ENCODE results near the gene POP4. TPM values are rescaled to one million over a fixed set of nuclear protein-coding genes. Genes with fewer than 3 reads are reported as not detected.

The POP4 gene
- total RNA-seq, 4 donors from 2014 or later = 35.4 to 76.8 (median 62.6) TPM

- peak in 1 of 2 donors; percentile 37 for DNase-seq (ENCODE audit: low spot score in 2 of 2)
- TF ChIP-seq CTCF (IDR thresholded peaks at IDR 0.05) (no peak), EP300 (IDR thresholded peaks at IDR 0.05) (no peak), POLR2AphosphoS5 (IDR thresholded peaks at IDR 0.05) (no peak)
- Histone ChIP-seq H3K27ac (no peak overlapping the region), H3K27me3 (peaks cover 64% of the 10 kb centered on the region), H3K9me3 (no peaks in the 10 kb centered on the region), H3K36me3 (no peaks in the 10 kb centered on the region), H3K4me1 (no peaks in the 10 kb centered on the region), H3K4me3 (no peak overlapping the region)
- 63% methylated on average over 3 of the region's 3 CpGs for whole genome bisulfite sequencing
These were observed 28.5 kb upstream of the POP4 start for GRCh38 chr19:29577649-29577963.

DNA sequence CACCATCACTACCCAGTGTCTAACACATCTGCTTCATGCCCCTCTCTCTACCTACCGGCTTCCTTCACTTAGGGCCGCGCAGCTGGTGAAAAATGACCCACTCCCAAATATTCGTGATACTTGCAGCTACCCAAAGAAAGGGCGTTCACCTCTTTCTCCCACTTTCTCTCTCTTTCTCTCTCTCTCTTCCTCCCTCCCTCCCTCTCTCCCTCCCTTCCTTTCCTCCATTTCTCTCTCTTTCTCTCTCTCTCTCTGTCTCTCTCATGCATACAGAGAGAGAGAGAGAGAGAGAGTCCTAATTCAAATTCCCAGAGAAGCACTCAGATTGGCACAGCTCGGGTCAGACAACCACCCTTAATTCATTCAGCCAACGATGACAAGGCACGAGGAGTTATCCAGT, 27.7 kb upstream of the POP4 start:
- DNase-seq (ENCODE audit: low spot score in 2 of 2) = peak in 1 of 2 donors; percentile 13
- Histone ChIP-seq H3K4me1 (no peaks in the 10 kb centered on the region), H3K4me3 (no peak overlapping the region), H3K27me3 (peaks cover 66% of the 10 kb centered on the region), H3K9me3 (no peaks in the 10 kb centered on the region), H3K36me3 (no peaks in the 10 kb centered on the region), H3K27ac (no peak overlapping the region)
- TF ChIP-seq CTCF (IDR thresholded peaks at IDR 0.05) (no peak), POLR2A (IDR thresholded peaks at IDR 0.05) (no peak), EP300 (IDR thresholded peaks at IDR 0.05) (no peak), POLR2AphosphoS5 (IDR thresholded peaks at IDR 0.05) (no peak)
- WGBS = 65% methylated on average over 8 of the region's 8 CpGs

DNA sequence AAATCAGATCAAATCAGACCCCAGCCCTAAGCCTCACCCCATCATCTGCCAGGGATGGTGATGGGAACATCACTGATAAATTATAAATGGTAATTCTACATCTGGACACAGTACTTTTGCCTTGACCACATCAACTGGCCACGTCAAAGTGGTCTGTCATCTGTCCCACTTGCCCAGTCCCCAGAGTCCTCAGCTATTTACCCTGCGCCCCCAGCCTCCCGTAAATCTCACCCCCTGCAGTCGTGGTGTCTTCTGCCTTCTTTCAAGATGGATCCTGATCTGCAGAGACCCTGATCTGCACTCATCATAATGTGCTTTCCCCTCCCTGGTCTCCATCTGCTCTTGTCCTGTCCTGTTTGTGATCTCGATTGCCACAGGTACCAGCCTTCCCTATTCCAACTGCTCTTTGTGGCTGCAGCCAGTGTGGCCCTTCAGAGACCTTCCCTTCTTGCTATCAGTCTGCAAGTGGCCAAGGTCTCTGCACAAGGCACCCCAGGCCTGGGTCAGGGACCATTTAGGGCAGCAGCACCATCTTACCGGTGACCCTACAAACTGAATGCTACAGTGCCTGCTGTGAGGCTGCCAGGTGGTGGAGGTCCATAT, 26.7 kb upstream of the POP4 start:
- Histone ChIP-seq H3K4me1 (no peaks in the 10 kb centered on the region), H3K9me3 (no peaks in the 10 kb centered on the region), H3K27me3 (peaks cover 59% of the 10 kb centered on the region), H3K36me3 (no peaks in the 10 kb centered on the region), H3K4me3 (no peak overlapping the region), H3K27ac (no peak overlapping the region)
- peak in 1 of 2 donors; percentile 62 for DNase-seq (ENCODE audit: low spot score in 2 of 2)
- TF ChIP-seq POLR2AphosphoS5 (IDR thresholded peaks at IDR 0.05) (no peak), POLR2A (IDR thresholded peaks at IDR 0.05) (no peak), CTCF (IDR thresholded peaks at IDR 0.05) (no peak), EP300 (IDR thresholded peaks at IDR 0.05) (no peak)
- 81% methylated on average over 6 of the region's 6 CpGs for WGBS

- H3K36me3 ChIP-seq = no peaks in the 10 kb centered on the region
- H3K4me1 ChIP-seq = no peaks in the 10 kb centered on the region
- H3K27ac ChIP-seq = no peak overlapping the region
- no peak overlapping the region for H3K4me3 ChIP-seq
- 0% methylated on average over 1 of the region's 1 CpG for WGBS
- TF ChIP-seq POLR2AphosphoS5 (IDR thresholded peaks at IDR 0.05) (no peak), EP300 (IDR thresholded peaks at IDR 0.05) (no peak), POLR2A (IDR thresholded peaks at IDR 0.05) (no peak), CTCF (IDR thresholded peaks at IDR 0.05) (no peak)
- H3K27me3 ChIP-seq = peaks cover 41% of the 10 kb centered on the region
- DNase-seq (ENCODE audit: low spot score in 2 of 2) = peak in 1 of 2 donors; percentile 9
- H3K9me3 ChIP-seq = no peaks in the 10 kb centered on the region
These were observed 24.7 kb upstream of the POP4 start for GRCh38 chr19:29581398-29581797.

DNA sequence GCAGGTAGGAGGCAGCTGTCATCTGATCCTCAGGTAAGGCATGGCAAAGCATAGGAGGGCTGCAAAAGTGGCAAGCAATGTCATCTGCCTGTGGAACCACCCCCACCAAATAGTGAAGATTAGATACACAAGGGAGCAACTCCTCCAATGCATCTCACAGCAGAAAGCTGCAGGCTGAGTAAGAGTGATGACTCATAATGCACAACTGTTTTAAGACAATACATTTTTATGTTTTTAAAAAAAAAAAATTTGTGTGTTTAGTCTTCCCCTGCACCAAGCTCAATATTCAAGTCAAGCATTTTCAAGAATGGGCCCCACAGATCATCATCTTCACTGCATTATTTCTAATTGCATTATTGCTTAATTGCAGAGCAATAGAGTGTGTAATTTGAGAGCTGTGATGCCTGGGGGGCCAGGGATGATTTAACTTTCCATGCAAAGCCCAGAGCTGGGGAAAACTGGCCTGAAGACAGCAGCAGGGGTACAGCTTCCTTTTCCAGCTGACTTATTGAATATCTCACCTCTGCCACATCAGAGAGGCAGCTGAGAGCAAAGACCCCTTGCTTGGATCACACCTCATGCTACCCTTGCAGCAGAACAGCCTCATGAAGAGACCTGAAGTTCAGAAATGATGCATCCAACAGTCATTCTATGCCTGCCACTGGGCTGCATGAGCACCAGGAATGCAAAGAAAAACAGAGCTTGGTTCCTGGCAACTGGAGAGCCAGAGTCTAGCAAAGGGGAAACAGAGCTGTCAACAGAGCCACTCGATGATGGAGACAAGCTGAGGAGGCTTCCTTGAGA, 22.7 kb upstream of the POP4 start:
- DNase-seq (ENCODE audit: low spot score in 2 of 2) = peak in 1 of 2 donors; percentile 24
- WGBS = 50% methylated on average over 1 of the region's 1 CpG
- Histone ChIP-seq H3K4me3 (no peak overlapping the region), H3K9me3 (no peaks in the 10 kb centered on the region), H3K36me3 (no peaks in the 10 kb centered on the region), H3K27ac (no peak overlapping the region), H3K4me1 (no peaks in the 10 kb centered on the region), H3K27me3 (peaks cover 27% of the 10 kb centered on the region)
- no peak for TF ChIP-seq POLR2A (IDR thresholded peaks at IDR 0.05)
- TF ChIP-seq POLR2AphosphoS5 (IDR thresholded peaks at IDR 0.05) = no peak
- TF ChIP-seq CTCF (IDR thresholded peaks at IDR 0.05) = no peak
- TF ChIP-seq EP300 (IDR thresholded peaks at IDR 0.05) = no peak

Measured in suprapubic skin (tissue), 4 donors.